Neural cell (in vitro differentiated cells): Measurements from ENCODE around the gene MINDY4. TPM values are rescaled to one million over a fixed set of nuclear protein-coding genes. Genes with fewer than 3 reads are reported as not detected.

Experiments used
- H2AFZ ChIP-seq: fragments of 200-600, 300-800 bp; sonication (generic), shearing (Covaris generic); 2 replicates; pipeline ENCODE4 v1.6.0; 2014; ENCODE audit warnings: low read depth, mild to moderate bottlenecking, antibody characterized with exemption, low read length, moderate library complexity
- H3F3A ChIP-seq: fragments of 200-600 bp; shearing (Covaris generic); 2 replicates; pipeline ENCODE4 v1.6.1; 2016; ENCODE audit warnings: mild to moderate bottlenecking, moderate library complexity, mixed read lengths, antibody characterized with exemption, low read length; ENCODE audit not compliant: insufficient read depth, poor library complexity, severe bottlenecking
- H3K27ac ChIP-seq: fragments of 200-600, 300-800 bp; sonication (generic), shearing (Covaris generic); 2 replicates; pipeline ENCODE4 v1.5.1; 2014; ENCODE audit warnings: mild to moderate bottlenecking, low read length, moderate library complexity
- H3K27me3 ChIP-seq: fragments of 300-800, 200-600 bp; sonication (generic), shearing (Covaris generic); 2 replicates; pipeline ENCODE4 v1.6.0; 2014; ENCODE audit warnings: mild to moderate bottlenecking, low read depth, low read length, moderate library complexity; ENCODE audit not compliant: insufficient read depth
- H3K36me3 ChIP-seq: fragments of 300-800, 200-600 bp; sonication (generic), shearing (Covaris generic); 2 replicates; pipeline ENCODE4 v1.5.1; 2014; ENCODE audit warnings: mild to moderate bottlenecking, antibody characterized with exemption, low read length, moderate library complexity; ENCODE audit not compliant: insufficient read depth
- H3K4me2 ChIP-seq: fragments of 300-800, 200-600 bp; sonication (generic), shearing (Covaris generic); 2 replicates; pipeline ENCODE4 v1.6.0; 2014; ENCODE audit warnings: mild to moderate bottlenecking, low read length
- H3K4me3 ChIP-seq: fragments of 300-800, 200-600 bp; sonication (generic), shearing (Covaris generic); 2 replicates; pipeline ENCODE4 v1.5.1; 2014; ENCODE audit warnings: mild to moderate bottlenecking, low read length, moderate library complexity
- H3K79me2 ChIP-seq: fragments of 200-600 bp; shearing (Covaris generic); replicated peaks from 2 replicates; pipeline ENCODE4 v1.6.0; 2014; ENCODE audit warnings: mild to moderate bottlenecking, low read length, moderate library complexity; ENCODE audit not compliant: insufficient read depth
- H3K9ac ChIP-seq: fragments of 300-800, 200-600 bp; sonication (generic), shearing (Covaris generic); 2 replicates; pipeline ENCODE4 v1.6.1; 2016; ENCODE audit warnings: mild to moderate bottlenecking, low read length, mixed read lengths
- H3K9me2 ChIP-seq: fragments of 200-600 bp; shearing (Covaris generic); 2 replicates; pipeline ENCODE4 v1.6.1; 2016; ENCODE audit warnings: mild to moderate bottlenecking, low read length, mixed read lengths; ENCODE audit not compliant: insufficient read depth
- H3K9me3 ChIP-seq: fragments of 200-600, 300-800 bp; sonication (generic), shearing (Covaris generic); 2 replicates; pipeline ENCODE4 v1.6.1; 2016; ENCODE audit warnings: mild to moderate bottlenecking, mixed run types, low read length, moderate library complexity, mixed read lengths
- H4K20me1 ChIP-seq: fragments of 200-600 bp; shearing (Covaris generic); 2 replicates; pipeline ENCODE4 v1.6.1; 2016; ENCODE audit warnings: mild to moderate bottlenecking, mixed run types; ENCODE audit not compliant: insufficient read depth
- CTCF ChIP-seq: fragments of 450-650 bp; IDR thresholded peaks from 2 replicates; pipeline ENCODE4 v1.5.1; 2014; ENCODE audit warnings: antibody characterized with exemption, mild to moderate bottlenecking, moderate library complexity; ENCODE audit not compliant: poor library complexity, severe bottlenecking
- EP300 ChIP-seq: fragments of 450-650 bp; conservative IDR thresholded peaks from 2 replicates; pipeline ENCODE4 v1.6.1; 2014; ENCODE audit warnings: antibody characterized with exemption, mild to moderate bottlenecking, moderate library complexity; ENCODE audit not compliant: poor library complexity, severe bottlenecking
- EZH2 ChIP-seq: fragments of 200-600, 300-800 bp; shearing (Covaris generic), sonication (generic); IDR thresholded peaks from 2 replicates; pipeline ENCODE4 v1.6.1; 2014; ENCODE audit warnings: antibody characterized with exemption, low read length, borderline replicate concordance, mild to moderate bottlenecking; ENCODE audit not compliant: insufficient read depth, poor library complexity, severe bottlenecking
- MXI1 ChIP-seq: fragments of 450-650 bp; conservative IDR thresholded peaks from 2 replicates; pipeline ENCODE4 v1.6.1; 2014; ENCODE audit warnings: antibody characterized with exemption, mild to moderate bottlenecking; ENCODE audit not compliant: poor library complexity, severe bottlenecking
- POLR2AphosphoS5 ChIP-seq: IDR thresholded peaks from 2 replicates; pipeline ENCODE4 v1.6.1; 2012
- RAD21 ChIP-seq: fragments of 450-650 bp; conservative IDR thresholded peaks from 2 replicates; pipeline ENCODE4 v1.6.1; 2014; ENCODE audit warnings: antibody characterized with exemption, mild to moderate bottlenecking, moderate library complexity
- REST ChIP-seq: IDR thresholded peaks from 2 replicates; pipeline ENCODE4 v1.6.1; 2012; ENCODE audit warnings: borderline replicate concordance
- SMC3 ChIP-seq: fragments of 450-650 bp; conservative IDR thresholded peaks from 2 replicates; pipeline ENCODE4 v1.6.1; 2014; ENCODE audit warnings: antibody characterized with exemption, mild to moderate bottlenecking, moderate library complexity; ENCODE audit not compliant: poor library complexity
- TAF1 ChIP-seq: IDR thresholded peaks from 2 replicates; pipeline ENCODE4 v1.6.1; 2012; ENCODE audit warnings: low read depth
- polyA plus RNA-seq: library from polyadenylated mRNA; depleted of rRNA; stranded (reverse); fragments of >200 nt; gene quantifications from 2 replicates; pipeline ENCODE4 v1.2.3, GENCODE V29; 2014

MINDY4 gene
- polyA plus RNA-seq, 1 donor from 2014 or later, result 1.0 TPM

- Histone ChIP-seq H2AFZ (no peak overlapping the region), H3K36me3 (no peaks in the 10 kb centered on the region), H3K9me3 (no peaks in the 10 kb centered on the region), H3K4me3 (no peak overlapping the region), H3K9ac (no peak overlapping the region), H3F3A (no peaks in the 10 kb centered on the region), H3K9me2 (no peaks in the 10 kb centered on the region), H4K20me1 (no peaks in the 10 kb centered on the region), H3K79me2 (no peaks in the 10 kb centered on the region), H3K27ac (no peak overlapping the region), H3K4me2 (no peak overlapping the region), H3K27me3 (no peaks in the 10 kb centered on the region)
- TF ChIP-seq CTCF, result no peak
- TF ChIP-seq SMC3, result no peak
- TF ChIP-seq TAF1, result no peak
- no peak for TF ChIP-seq RAD21
- no peak for TF ChIP-seq REST
- no peak for TF ChIP-seq POLR2AphosphoS5
- TF ChIP-seq MXI1, result no peak
- no peak for TF ChIP-seq EP300
- no peak for TF ChIP-seq EZH2
These were observed 69.2 kb downstream of the MINDY4 start for GRCh38 chr7:30840141-30841024.

DNA sequence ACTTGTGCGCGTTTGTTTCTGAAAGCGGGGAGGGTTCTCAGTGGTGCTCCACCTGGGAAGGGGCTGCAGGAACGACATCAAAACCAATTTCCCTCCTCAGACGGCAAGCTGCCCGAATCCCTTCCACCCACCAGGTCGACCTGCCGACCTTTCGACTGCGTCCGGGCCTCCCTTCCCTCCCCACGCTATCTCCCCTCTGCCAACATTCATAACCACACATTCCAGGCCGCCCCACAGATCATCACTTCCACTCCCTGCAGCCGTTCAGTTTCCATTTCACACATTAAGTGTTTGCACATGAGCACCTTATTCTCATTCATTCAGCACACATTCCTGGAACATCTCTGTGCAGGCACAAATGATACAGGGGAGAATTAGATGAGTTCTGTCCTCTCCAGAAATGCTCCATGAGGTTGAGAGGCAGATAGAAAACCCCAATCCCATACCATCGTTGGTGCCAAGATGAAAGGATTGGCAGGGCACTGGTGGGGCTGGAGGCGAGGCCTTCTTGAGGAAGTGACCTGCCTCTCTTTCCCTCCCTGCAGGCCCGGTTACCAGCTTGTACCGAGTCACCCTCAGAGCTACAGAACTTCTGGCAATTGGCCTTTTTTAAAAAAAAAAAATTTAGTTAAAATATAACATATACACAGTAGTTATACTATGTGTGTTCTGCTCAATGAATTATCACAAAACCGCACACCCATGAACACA is 70.0 kb downstream of the MINDY4 start:
- Histone ChIP-seq H3K36me3 (no peaks in the 10 kb centered on the region), H3K4me2 (no peak overlapping the region), H4K20me1 (no peaks in the 10 kb centered on the region), H3K27ac (no peak overlapping the region), H3K9me3 (no peaks in the 10 kb centered on the region), H3F3A (no peaks in the 10 kb centered on the region), H3K4me3 (no peak overlapping the region), H3K79me2 (no peaks in the 10 kb centered on the region), H2AFZ (no peak overlapping the region), H3K9me2 (no peaks in the 10 kb centered on the region), H3K9ac (no peak overlapping the region), H3K27me3 (no peaks in the 10 kb centered on the region)
- no peak for TF ChIP-seq MXI1
- TF ChIP-seq EP300, result no peak
- TF ChIP-seq TAF1, result no peak
